Posterior vena cava (tissue), 2 donors: ENCODE measurements around the gene HUWE1. TPM values are rescaled to one million over a fixed set of nuclear protein-coding genes. Genes with fewer than 3 reads are reported as not detected.

Source experiments
- DNase-seq: peaks from one replicate; pipeline ENCODE4 v3.0.0-alpha.2; 2020; ENCODE audit warnings: low spot score
- intact Hi-C, 2 donors: fragments of 100-400 bp; cut with DNase I; formaldehyde crosslinking; loops; one replicate each; pipeline versions ENCODE4 v1.14.1 to v1.14.2; 2022 to 2023
- total RNA-seq, 2 donors: library from RNA; stranded (reverse); fragmentation: NEBNext Ultra II Directional; extraction: Animal tissue kit (Norgen Biotek cat#: 25700); gene quantifications; one replicate each; pipeline ENCODE4 v1.2.1, GENCODE V29; 2021
- donor health status: DM: yes; HTN: yes; CAD: no.
- donor health status: DM: yes; HTN: yes; CAD: no.

HUWE1 gene
- total RNA-seq, 2 donors from 2014 or later, result 165 to 199 TPM

DNA sequence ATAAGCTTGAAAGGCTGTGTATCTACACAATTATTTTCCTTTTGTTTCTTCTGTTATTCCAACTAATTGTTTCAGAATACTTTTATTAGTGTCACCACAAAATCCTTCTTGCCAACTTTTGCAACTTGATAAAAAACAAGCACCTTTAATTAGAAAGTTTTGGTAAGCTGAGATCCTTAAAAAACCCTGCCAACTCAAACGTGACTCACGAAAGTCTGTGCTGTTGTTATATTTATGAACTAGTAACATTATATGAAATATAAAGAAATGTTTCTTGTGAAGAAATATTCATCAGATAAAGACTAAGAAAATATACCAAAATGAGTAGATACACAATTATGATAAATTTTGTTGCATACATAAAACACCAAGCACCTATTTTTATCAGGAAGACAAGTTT, 49.0 kb downstream of the HUWE1 start:
- no peak for DNase-seq

GRCh38 chrX:53631156-53631555, 55.4 kb downstream of the HUWE1 start:
- no peak for DNase-seq
- intact Hi-C loops, result no loop called here

More for the DNA sequence above, 49.0 kb downstream of the HUWE1 start:
- intact Hi-C loops, result no loop called here

DNA sequence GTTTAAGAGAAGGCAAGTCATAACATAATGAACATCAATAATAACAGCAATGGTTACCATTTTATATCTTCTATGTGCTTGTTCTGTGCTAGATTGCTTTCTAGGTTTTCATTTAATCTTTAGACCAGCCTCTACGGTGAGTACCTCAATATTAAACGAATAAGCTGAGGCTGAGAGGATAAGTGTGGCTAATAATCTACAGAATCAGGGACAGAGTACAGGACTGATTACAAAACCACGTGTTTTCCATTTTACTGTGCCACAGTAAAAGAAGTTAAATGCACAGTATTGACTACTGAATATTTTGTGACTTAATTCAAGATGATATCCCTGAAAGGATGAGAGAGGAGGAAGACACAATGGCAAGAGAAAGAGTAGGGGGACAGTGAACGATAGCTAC, 56.3 kb downstream of the HUWE1 start:
- intact Hi-C loops, result no loop called here
- DNase-seq, result no peak

- intact Hi-C loops, result no loop called here
- no peak for DNase-seq
Measured at GRCh38 chrX:53622431-53622830, 64.1 kb downstream of the HUWE1 start.

DNA sequence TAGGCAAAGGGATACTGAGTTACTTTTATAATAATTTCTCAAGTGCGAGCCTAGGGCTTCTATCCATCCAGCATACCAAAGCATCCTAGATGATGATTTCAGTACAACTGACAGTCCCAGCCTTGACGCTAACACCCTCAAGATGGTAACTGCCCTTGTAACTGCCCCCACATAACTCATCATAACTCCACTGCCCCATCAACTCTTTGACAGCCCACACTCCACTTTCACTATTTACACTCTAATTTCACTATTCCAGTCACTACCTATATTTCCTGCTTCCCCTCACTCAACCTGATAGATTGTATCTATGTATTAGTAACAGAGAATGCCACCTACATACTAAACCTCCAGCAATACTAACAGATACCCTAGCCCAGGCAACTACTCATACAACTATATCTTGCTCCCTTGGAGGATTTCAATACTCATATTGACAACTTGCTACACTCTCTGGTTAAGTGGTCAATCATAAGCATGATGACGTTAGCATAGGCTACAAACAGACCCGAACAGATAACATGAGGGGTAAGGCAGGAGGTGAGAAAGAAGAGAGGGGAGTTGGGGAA, 65.0 kb downstream of the HUWE1 start:
- intact Hi-C loops, result no loop called here
- no peak for DNase-seq

- intact Hi-C loops, result no loop called here
Measured at GRCh38 chrX:53616946-53617345, 69.6 kb downstream of the HUWE1 start.

DNA sequence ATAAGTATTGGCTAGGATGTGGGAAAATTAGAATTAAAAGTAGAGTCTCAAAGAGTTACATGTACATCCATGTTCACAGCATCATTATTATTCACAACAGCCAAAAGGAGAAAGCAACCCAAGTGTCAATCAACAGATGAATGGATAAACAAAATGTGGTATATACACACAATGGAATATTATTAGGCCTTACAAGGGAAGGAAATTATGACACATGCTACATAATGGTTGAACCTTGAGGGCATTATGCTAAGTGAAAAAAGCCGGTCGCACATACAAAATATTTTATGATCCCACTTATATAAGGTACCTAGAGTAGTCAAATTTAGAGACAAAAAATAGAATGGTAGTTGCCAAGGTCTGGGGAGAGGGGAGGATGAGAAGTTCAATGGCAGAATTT, 80.1 kb downstream of the HUWE1 start:
- DNase-seq, result no peak
- intact Hi-C loops, result no loop called here

More at GRCh38 chrX:53616946-53617345, 69.6 kb downstream of the HUWE1 start:
- no peak for DNase-seq

- intact Hi-C loops, result no loop called here
- no peak for DNase-seq
Measured at GRCh38 chrX:53605004-53605403, 81.5 kb downstream of the HUWE1 start.

DNA sequence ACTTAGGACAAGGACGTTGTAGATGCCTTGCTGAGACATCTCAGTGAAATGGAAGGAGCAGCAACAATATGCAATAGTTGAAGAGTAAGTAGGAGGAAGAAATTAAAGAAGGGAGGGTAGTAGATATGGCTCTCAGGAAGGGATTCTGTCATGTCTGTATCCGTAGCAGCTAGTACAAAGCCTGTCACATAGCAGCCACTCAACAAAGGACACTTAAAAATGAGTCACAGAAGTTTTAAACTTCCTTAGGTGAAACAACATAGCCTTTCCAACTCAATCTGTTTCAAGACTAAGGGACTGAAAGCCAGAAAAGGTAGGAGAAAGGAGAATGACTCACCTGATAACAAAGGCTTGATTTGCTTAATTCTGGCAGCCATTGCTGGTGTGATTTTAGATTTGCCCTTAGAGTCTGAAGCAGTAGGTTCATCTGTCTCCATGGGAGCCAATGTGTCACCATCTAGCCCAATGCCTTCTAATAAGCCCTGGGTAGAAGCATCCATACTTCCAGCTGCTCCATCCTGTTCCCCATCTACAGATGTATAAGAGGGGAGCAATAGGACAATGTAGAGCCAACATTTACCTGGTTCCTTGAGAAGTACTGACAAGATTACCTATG, 86.6 kb downstream of the HUWE1 start:
- no peak for DNase-seq
- intact Hi-C loops, result no loop called here

GRCh38 chrX:53598169-53598568, 88.3 kb downstream of the HUWE1 start:
- intact Hi-C loops, result no loop called here
- DNase-seq, result no peak

- intact Hi-C loops, result no loop called here
- no peak for DNase-seq
Measured at GRCh38 chrX:53595266-53595810, 91.2 kb downstream of the HUWE1 start.

GRCh38 chrX:53594354-53594753, 92.2 kb downstream of the HUWE1 start:
- DNase-seq, result no peak
- intact Hi-C loops, result no loop called here

GRCh38 chrX:53587795-53588420, 98.6 kb downstream of the HUWE1 start:
- intact Hi-C loops, result no loop called here
- no peak for DNase-seq

DNA sequence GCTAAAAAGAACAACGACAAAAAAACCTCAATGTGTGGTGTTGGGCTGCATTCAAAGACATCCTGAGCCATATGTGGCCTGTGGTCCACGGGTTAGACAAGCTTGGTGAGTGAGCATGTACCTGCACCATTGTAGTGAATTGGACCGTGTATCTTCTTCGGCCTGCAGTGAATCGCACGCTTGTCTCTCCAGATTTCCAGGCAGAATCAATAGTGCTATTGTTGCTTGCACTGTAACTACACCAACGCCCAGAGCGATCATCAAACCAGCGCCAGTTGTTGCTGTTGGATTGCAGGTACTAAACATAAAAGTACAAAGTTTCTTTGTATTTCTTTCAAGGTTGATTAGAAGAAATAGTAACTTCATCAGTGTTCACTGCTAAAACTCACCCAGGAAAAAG, 101.6 kb downstream of the HUWE1 start:
- intact Hi-C loops, result no loop called here

GRCh38 chrX:53583571-53583970, 102.9 kb downstream of the HUWE1 start:
- intact Hi-C loops, result no loop called here
- no peak for DNase-seq

More for the DNA sequence above, 101.6 kb downstream of the HUWE1 start:
- no peak for DNase-seq

DNA sequence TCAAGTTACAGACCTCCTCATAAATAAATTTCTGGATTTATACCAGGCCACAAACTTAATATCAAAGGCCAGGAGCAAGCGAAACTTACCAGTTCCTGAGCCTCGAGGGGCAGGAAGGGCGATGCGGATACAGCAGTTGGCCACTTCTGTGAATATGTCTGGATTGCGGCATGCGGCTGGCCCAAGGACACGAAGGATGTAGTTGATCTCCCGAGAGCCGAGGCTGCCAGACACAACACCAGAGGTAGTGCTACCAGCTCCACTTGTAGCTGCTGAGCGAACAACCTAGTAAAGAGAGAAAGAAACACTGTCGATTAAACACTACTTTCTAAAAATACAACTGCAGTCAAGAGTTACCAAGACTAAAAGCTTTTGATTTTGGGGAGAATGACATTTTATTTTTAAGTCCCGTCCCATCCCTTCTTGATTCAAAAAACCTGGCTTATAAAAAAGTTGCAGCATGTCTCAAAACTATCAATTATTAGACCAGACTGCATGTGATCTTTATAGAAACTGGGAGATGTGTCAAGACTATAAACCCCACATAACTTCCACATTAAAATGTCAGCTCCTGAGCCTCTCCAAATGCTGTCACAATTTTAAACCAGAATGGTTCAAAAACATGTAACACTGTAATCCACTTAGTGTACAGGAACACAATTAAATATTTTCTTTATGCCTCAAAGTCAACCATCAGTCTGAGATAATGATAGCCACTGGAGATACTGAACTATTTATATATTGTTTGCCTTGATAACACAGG, 105.6 kb downstream of the HUWE1 start:
- intact Hi-C loops, result no loop called here
- no peak for DNase-seq

DNA sequence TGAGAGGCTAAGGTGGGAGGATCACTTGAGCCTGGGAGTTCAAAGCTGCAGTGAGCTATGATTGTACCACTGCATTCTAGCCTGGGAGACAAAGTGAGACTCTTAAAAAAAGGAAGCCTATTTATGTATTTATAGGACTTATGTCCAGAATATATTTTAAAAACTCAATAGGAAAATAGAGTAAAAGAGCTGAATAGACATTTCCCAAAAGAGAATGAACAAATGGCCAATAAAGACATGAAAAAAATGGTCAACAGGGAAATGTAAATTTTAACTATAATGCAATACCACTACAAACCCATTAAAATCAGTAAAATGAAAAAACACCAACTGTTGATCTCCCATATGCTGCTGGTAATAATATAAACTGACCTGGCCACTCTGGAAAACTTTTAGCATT, 115.0 kb downstream of the HUWE1 start:
- intact Hi-C loops, result no loop called here

DNA sequence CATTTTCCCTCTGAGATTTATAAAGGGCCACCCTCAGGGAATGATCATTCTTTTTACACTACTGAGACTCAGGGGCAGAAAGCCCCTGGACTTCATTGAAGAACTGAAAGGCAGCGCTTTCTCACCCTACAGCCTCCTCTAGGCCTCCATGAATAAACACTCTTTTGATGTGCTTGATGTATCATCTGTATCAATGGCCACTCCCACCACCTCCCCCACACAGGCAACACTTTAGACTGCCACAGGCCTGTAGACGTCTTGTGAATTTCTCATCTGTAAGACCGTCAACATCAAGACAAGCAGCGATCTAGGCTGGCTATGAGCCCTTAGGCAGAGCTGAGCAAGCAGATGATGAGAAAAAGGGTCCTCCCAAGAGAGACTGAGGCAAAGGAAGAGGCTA, 123.2 kb downstream of the HUWE1 start:
- no peak for DNase-seq
- intact Hi-C loops, result no loop called here

More for the DNA sequence above, 115.0 kb downstream of the HUWE1 start:
- DNase-seq, result no peak

DNA sequence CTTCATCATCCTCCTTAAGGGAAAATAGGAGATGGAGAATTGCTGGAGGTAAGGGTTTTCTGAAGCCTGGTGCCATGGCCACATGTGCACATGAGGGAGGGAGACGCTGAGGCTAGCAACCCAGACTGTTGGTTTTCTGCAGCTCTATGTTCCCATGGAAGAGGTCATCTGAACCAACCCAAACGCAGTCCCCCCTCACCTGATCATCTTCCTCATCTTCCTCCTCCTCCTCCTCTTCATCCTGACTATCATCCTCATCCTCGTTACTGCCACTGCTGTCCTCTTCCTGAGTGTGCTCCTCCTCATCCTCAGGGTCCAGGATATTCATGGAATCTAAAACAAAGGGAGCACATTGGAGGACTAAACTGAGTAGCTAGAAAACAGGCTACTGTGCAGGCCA, 124.6 kb downstream of the HUWE1 start:
- DNase-seq, result no peak
- intact Hi-C loops, result no loop called here

GRCh38 chrX:53558646-53559045, 127.9 kb downstream of the HUWE1 start:
- no peak for DNase-seq
- intact Hi-C loops, result loop anchor here in 1 of 2 donors (10.0 kb wide), 1 partner anchor 816 kb away; no protein-coding TSS in a partner anchor
